ENCODE data around the gene ATXN7L3B.

Gene ATXN7L3B

DNA sequence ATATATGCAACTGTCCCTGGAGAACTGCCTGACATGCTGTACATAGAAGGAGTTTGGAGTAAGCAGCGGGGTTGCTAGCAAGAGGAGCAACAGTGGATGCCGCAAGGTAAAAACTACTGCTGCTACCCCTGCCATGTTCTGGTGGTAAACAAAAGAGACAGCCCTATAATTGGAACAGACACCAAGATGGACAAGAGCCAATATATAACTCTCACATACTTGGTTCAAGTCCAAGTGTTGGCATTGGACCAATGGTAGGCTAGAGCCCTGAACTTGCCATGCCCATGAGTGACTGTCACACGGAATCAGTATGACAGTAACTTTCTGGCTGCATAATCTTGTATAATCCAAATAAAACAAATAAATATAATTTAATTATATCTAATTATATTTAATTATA, 13.7 kb downstream of the ATXN7L3B start:
- DNase-seq (ENCODE audit: low read depth): no peak

DNA sequence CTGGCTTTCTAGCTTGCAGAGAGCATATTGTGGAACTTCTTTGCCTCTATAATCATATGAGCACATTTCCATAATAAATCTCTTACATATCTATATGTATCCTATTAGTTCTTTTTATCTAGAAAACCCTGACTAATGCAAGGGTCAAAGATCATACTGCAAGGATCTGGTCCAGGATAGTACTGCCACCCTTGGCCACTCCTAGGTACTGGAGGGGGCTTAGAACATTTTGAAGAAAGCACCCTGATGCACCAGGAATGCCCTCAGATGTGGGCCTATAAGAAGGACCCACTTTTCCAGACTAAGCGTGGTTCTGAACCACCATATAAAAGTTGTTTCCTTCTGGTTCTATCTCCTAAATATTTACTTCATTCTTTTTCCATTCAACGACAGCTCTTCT, 14.6 kb downstream of the ATXN7L3B start:
- DNase-seq (ENCODE audit: low read depth): no peak

DNA sequence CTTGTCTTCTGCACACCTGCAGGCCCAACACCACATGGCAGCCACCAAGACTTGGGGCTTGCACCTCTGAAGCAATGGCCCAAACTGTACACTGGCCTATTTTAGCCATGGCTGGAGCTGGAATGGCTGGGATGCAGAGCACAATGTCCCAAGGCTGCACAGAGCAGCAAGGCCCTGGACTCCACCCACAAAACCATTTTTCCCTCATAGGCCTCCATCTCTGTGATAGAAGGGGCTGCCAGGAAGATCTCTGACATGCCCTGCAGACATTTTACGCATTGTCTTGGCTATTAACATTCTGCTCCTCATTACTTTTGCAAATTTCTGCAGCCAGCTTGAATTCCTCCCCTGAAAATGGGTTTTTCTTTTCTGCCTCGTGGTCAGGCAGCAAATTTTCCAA, 22.1 kb downstream of the ATXN7L3B start:
- no peak for DNase-seq (ENCODE audit: low read depth)

DNA sequence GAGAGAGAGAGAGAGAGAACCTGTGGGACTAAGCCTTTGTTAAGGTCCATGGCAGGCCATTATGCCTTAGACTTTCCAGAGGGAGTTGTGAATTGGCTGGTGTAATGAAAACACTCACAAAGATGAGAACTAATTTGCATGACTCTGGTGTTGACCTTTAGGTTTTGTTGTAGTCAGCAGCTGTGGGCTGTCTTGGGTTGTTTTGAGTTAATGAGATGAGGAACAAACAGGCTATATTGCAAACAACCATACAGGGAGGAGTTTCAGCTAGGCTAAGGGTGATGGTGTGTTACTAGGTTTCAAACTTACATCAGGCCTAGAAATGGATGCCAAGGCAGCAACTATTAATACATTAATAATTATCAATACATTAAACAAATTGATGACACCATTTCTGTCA, 26.3 kb downstream of the ATXN7L3B start:
- no peak for DNase-seq (ENCODE audit: low read depth)

DNA sequence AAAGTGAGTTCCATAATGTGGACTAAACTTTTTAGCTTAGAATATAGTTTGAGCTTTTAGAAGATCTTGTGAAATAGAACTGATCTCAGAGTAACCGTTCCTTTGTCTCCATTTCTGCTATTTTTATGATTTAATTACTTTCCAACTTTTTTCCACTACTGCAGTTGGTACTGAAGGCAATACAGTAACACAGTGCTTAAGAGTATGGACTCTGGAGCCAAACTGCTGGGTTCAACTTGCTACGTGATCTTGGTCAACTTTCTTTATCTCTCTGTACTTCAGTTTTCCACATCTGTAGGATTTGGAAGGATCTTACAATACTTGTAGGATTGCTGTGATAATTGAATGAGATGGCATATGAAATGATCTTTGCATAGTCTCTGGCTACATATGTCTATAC, 40.9 kb downstream of the ATXN7L3B start:
- DNase-seq (ENCODE audit: low read depth): no peak

DNA sequence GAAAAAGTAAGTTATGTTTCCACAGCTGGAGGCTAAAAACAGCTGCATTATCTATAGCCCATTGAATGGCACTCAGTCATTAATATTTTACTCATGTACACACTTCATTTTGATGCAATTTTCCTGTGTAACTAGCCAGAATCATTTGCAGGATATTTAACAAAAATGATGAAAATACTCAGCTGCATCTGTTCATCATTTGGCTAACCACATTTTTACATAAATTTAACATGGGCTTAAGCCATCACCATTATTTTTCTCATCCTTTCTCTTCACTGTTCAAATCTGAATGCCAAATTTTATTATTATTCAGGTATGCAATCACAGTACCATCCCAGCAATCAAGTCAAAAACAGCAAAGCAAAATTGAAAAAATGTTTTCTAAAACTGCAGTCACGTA, 41.8 kb downstream of the ATXN7L3B start:
- no peak for DNase-seq (ENCODE audit: low read depth)

DNA sequence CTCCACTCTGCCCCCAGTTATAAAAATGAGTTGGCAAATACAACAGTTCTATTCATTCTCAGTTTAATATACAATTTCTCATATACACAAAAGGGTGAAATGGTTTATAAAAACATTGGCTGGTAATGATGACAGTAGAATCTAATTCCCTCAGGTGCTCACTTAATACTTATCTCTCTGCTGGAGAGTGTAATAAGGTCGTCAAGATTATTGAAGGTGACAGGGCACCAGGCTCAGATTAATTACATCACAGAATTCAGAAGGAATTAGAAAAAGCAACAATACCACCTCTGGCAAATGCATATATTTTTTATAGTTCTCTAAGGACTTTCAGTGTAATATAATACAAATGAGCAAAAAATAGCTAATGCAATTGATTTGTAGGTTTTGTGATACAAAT, 42.3 kb downstream of the ATXN7L3B start:
- no peak for DNase-seq (ENCODE audit: low read depth)

DNA sequence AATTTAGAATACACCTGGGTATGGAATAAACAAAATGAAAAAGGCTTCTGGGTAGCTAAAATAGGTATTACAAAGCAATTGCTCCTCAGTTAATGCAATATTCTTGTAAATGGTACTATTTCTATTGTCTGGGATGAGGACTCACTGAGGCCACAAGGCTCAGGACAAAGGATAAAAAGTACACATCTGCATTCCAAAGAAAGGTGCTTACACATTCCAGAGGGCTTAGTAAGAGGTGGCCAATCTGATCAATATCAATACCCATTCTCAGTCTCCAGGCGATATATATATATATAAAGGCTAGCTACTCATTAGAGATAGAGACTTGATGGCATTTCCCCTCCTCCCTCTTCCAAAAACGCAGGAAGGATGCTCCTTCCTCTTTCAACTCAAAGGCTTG, 43.8 kb downstream of the ATXN7L3B start:
- no peak for DNase-seq (ENCODE audit: low read depth)

DNA sequence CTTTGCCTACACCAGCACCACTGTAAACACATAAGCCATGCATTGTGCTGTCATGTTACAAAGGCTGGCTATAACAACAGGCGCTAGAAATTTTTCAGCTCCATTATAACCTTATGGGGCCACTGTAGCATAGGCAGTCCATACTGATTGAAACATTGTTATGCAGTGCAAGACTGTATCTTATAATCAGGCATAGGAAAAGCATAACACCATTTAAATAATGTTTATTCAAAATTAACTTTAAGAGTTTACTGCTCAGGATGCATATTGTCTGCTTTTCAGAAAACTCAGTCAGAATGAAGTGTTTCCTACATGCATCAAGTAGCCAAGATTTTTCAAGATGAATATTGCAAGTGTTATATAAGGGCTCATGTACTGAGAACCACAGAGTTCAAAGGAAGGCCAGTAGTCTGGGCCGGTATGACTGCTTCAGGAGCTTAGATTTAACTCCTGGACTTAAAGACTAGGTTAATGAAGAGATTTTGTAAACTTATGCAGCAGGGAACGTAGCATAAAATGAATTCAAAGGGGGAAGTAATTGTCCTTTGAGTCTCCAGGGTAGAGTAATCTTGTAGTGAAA, 46.9 kb downstream of the ATXN7L3B start:
- DNase-seq (ENCODE audit: low read depth): no peak

DNA sequence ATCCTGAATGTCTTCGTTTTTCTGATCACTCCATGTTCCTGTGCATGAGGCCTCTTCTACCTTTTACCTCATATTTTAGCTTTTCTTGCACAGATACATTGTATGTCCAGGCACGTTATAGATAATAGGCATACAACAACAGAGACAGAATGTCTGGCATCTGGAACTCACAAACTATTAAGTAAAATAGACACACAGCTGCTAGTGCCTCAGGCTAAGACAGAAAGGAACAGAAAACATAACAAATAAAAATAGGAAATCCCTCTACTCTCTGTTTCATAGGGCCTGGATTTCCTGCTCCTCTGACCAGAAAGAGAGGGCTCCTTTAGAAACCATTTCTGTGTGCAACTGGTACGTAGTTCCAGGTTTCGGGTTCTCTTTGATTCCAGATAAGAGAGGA, 48.6 kb downstream of the ATXN7L3B start:
- DNase-seq (ENCODE audit: low read depth): no peak
